T-helper 2 cell (primary cell): ENCODE data around the gene WHAMM.
A peak's percentile ranks its signal among the peaks of the same experiment; 100 is the strongest.
"Not testable (repeated sequence)": the region's sequence is repeated elsewhere in the genome, so short reads cannot be mapped to it uniquely, and the experiment has no call there.

ENCODE experiments used
- DNase-seq, 5 experiments: peaks; one replicate each; pipeline versions ENCODE4 v3.0.0 to v3.0.0-alpha.2; 2012 to 2022

The WHAMM gene

DNA sequence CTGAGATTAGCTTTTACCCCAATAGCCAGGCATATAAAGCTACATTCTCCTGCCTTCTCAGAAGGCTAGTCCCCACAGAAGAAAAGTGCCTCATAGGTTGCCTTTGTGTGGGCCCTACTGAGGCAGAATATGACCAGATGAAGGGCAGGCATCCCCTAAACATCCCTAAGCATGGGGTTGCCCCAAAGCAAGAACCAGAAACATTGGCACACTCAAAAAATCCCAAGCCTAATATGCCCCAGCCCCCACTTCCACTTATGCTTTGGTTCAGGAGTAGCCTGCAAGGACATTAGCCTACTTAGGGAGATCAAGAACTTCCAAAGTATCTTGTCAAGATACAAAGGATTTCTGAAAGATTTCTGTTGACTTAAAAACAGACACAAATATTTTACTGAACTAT is 29.7 kb downstream of the WHAMM start:
- no peak for DNase-seq

DNA sequence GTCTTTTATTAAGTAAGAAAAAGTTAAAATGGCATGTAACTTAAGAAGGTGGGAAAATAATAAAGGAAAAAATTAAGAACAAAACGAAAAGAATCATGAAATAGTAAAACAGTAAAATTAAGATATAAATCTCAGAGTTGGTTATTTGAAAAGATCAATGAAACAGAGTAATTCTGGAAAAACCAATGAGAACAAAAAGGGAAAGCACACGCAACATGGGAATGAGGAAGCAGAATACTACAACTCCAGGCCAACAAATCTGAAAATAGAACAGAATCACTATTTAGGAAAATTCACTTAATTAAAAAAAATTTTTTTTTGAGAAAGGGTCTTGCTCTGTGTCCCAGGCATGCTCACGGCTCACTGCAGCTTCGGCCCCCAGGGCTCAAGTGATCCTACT is 30.7 kb downstream of the WHAMM start:
- no peak for DNase-seq

GRCh38 chr15:82843566-82843965 is 34.1 kb downstream of the WHAMM start:
- DNase-seq, result no peak

DNA sequence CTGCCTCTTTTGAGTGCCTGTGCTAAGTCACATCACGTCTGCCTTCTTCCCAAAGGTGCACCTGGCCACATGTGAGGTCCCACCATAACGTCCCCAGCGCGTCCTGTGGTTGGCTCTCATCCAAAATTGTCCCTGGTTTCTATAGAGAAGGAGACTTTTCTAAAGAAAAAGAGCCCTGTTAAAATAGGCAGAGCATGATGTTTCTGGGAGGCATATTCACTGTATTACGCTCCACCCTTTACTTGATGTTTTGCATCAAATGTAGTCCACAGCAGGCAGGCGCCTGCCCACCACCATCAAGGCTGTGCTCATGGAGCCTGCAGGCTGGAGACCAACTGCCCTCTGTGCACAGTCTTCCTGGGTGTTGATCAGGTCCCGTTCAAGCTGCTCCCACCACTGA is 36.3 kb downstream of the WHAMM start:
- no peak for DNase-seq

GRCh38 chr15:82846621-82847020 is 37.2 kb downstream of the WHAMM start:
- no peak for DNase-seq

GRCh38 chr15:82847703-82848102 is 38.3 kb downstream of the WHAMM start:
- DNase-seq, result no peak

- no peak for DNase-seq
Measured at GRCh38 chr15:82848241-82848993, 39.0 kb downstream of the WHAMM start.

- peak in 1 of 5 experiments; percentile 75 for DNase-seq
Measured at GRCh38 chr15:82849556-82850512, 40.4 kb downstream of the WHAMM start.

DNA sequence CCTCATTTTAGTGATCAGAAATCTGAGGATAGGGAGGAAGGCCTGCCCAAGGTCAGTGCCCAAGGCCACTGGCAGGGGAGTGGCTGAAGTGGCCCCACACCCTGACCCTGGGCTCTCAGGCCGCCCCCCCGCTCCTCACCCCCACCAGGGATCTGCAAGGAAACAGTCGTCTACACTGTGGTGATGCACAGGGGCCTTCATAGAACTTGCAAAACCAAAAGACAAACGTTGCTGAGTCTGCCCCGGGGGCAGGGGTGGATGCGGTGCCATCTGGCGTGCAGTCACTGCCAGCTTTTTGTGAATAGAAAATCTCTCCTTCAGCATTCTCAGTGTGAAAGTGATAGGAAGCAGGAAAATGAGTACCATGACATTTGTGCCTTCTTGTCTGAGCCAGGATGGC is 41.3 kb downstream of the WHAMM start:
- DNase-seq, result no peak

GRCh38 chr15:82851306-82851850 is 42.0 kb downstream of the WHAMM start:
- no peak for DNase-seq

DNA sequence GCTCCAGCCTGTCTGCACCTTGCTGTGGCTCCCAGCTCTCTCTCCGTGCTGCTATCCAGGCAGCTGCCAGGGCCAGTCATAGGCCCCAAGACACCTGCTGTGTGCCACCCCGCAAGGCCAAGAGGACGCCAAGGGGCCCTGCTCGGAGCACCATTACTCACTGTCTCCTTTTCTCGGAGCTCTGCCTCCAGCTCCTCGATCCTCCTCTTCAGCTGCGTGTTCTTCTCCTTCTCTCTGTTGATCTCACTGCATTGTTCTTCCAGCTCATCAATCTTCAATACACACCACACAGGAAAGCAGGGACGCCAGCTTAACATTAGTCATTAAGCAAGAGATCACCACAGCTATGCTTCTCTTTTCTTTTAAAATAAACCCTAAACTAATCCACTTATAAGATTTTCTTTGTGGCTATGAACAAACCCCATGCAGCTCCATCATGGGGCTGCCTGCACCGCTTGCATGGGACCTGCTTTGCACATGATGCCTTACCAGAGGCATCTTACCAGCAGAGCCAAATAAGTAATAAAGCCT is 42.6 kb downstream of the WHAMM start:
- no peak for DNase-seq

- no peak for DNase-seq
Measured at GRCh38 chr15:82852941-82853561, 43.6 kb downstream of the WHAMM start.

- no peak for DNase-seq
Measured at GRCh38 chr15:82854554-82854953, 45.1 kb downstream of the WHAMM start.

GRCh38 chr15:82855286-82856100 is 46.1 kb downstream of the WHAMM start:
- no peak for DNase-seq

- no peak for DNase-seq
Measured at GRCh38 chr15:82856397-82857170, 47.2 kb downstream of the WHAMM start.

DNA sequence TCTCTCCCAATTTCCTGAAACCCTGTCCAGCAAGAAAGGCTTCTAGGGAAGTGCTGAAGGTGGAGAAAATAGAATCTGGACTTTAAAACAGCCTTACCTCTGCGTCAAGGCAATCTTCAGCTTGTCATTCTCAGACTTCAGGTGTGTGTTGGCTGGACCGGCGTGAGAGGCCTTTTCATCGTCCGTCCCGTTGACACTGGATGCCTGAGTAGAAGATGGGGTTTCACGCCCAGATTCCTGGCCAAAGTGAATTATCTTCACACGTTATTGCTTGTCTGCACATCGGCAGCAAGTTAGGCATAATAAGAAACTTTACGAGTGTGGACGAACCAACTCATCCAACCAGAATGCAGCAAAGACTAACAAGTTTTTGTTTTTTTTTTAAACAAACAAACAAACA is 49.5 kb downstream of the WHAMM start:
- no peak for DNase-seq

DNA sequence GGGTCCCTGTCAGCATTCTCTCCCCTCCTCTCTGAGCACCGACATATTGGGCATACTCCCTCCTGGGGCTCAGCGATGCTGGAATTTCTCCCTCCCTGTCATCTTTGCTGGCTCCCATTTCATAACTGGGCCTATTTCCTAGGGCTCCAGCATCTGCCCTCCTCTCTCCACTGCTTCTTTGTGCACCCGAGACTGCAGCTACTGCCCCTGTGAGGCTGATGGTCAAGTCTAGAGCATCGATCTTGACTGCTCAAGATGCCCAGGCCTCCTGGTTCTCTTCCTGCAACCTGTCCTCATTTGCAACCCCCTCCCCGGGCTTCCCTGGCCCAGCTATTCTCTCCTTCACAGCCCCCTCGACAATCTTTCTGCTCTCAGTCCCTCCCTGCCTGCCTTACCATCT is 53.5 kb downstream of the WHAMM start:
- DNase-seq, result no peak

DNA sequence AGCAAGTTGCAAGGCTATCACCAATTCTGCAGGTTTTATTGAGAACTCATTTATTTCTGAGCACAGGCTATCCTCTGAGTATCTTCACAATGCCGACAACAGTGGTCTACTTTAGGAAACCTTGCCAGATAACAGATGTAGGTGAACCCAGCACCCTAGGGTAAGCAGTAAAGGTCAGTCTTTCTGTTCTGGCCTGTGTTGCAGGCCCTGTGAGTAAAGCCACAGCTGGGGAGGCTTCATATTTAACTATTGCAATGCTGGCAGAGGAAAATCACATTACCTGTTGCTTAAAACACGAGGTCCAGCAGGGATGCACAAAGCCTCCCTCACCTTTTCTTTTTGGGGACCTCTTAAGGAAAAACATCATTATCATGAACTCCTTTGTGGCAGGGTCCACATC is 55.5 kb downstream of the WHAMM start:
- no peak for DNase-seq

- DNase-seq, result not testable (repeated sequence)
Measured at GRCh38 chr15:82865581-82865980, 56.2 kb downstream of the WHAMM start.

GRCh38 chr15:82865981-82866380 is 56.6 kb downstream of the WHAMM start:
- DNase-seq, result not testable (repeated sequence)

DNA sequence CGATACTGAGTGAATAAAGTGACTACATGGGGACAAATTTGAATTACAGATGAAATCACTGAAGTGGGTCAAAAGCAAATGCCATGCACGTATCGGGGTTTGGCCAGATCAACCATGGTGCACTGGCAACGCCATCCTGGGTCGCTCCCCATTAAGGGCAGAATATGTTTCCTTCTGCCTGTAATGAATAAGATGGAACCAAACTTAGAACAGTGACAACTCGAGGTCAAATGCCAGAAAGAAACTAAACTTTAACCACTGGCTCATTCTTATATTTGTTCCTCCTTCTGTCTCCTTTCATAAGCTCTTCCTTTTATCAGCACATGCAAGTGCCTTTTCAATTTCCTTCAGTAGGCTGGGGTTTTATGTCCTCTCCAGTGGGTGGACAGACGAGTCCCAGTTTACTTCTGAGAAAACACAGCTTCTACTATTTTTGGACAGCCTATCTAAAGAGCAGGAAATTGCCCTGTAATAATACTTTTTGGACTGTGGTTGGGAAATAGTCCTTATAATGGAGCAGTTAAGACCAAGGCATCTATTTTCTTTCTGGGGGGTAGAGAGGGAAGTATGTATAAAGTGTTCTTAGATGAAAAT is 61.4 kb downstream of the WHAMM start:
- DNase-seq, result no peak
